Epidermal melanocyte (primary cell): Measurements from ENCODE around the gene KHDRBS1.
"Not testable (repeated sequence)": the region's sequence is repeated elsewhere in the genome, so short reads cannot be mapped to it uniquely, and the experiment has no call there.

Experiments used
- DNase-seq: peaks from one replicate; pipeline ENCODE4 v3.0.0; 2011; ENCODE audit warnings: low spot score; ENCODE audit not compliant: insufficient read length

The KHDRBS1 gene

GRCh38 chr1:32012709-32013385 lies 821 bp upstream of the KHDRBS1 start:
- DNase-seq: no peak

GRCh38 chr1:32014199-32014947 lies 705 bp downstream of the KHDRBS1 start:
- peak; percentile 33 for DNase-seq

GRCh38 chr1:32014948-32015273 lies 1.2 kb downstream of the KHDRBS1 start:
- no peak for DNase-seq

GRCh38 chr1:32020339-32020738 lies 6.7 kb downstream of the KHDRBS1 start:
- no peak for DNase-seq

GRCh38 chr1:32021574-32022018 lies 7.9 kb downstream of the KHDRBS1 start:
- DNase-seq: not testable (repeated sequence)

GRCh38 chr1:32023351-32023750 lies 9.7 kb downstream of the KHDRBS1 start:
- DNase-seq: no peak

GRCh38 chr1:32025515-32025914 lies 11.8 kb downstream of the KHDRBS1 start:
- no peak for DNase-seq

- no peak for DNase-seq
These were observed 15.1 kb downstream of the KHDRBS1 start for GRCh38 chr1:32028746-32029145.

- DNase-seq: no peak
These were observed 18.1 kb downstream of the KHDRBS1 start for GRCh38 chr1:32031578-32032274.

- no peak for DNase-seq
These were observed 18.6 kb downstream of the KHDRBS1 start for GRCh38 chr1:32032275-32032615.

- DNase-seq: no peak
These were observed 21.5 kb downstream of the KHDRBS1 start for GRCh38 chr1:32035119-32035518.

- peak; percentile 79 for DNase-seq
These were observed 27.0 kb downstream of the KHDRBS1 start for GRCh38 chr1:32040711-32041110.

- DNase-seq: no peak
These were observed 28.7 kb downstream of the KHDRBS1 start for GRCh38 chr1:32042330-32042729.

GRCh38 chr1:32044234-32044633 lies 30.6 kb downstream of the KHDRBS1 start:
- no peak for DNase-seq

- no peak for DNase-seq
These were observed 32.1 kb downstream of the KHDRBS1 start for GRCh38 chr1:32045772-32046171.

- DNase-seq: no peak
These were observed 34.0 kb downstream of the KHDRBS1 start for GRCh38 chr1:32047701-32048100.

- no peak for DNase-seq
These were observed 34.8 kb downstream of the KHDRBS1 start for GRCh38 chr1:32048440-32048839.

- DNase-seq: no peak
These were observed 38.0 kb downstream of the KHDRBS1 start for GRCh38 chr1:32051706-32052105.

GRCh38 chr1:32052887-32053286 lies 39.2 kb downstream of the KHDRBS1 start:
- DNase-seq: no peak

GRCh38 chr1:32055416-32055815 lies 41.7 kb downstream of the KHDRBS1 start:
- DNase-seq: no peak

- no peak for DNase-seq
These were observed 42.9 kb downstream of the KHDRBS1 start for GRCh38 chr1:32056598-32056997.

- DNase-seq: no peak
These were observed 47.2 kb downstream of the KHDRBS1 start for GRCh38 chr1:32060914-32061313.

- no peak for DNase-seq
These were observed 49.2 kb downstream of the KHDRBS1 start for GRCh38 chr1:32062867-32063230.
